BE2C (cell line): ENCODE results near the gene MYRFL.
A peak's percentile ranks its signal among the peaks of the same experiment; 100 is the strongest.

Source experiments
- DNase-seq: peaks from one replicate; pipeline ENCODE4 v3.0.0-alpha.2; 2020
- H3K27me3 ChIP-seq: fragments of 250-450 bp; sonication (Bioruptor Pico); 2 replicates; pipeline ENCODE4 v1.5.1; 2020; ENCODE audit warnings: mild to moderate bottlenecking
- H3K36me3 ChIP-seq: fragments of 250-450 bp; sonication (Bioruptor Pico); 2 replicates; pipeline ENCODE4 v1.5.1; 2020; ENCODE audit warnings: mild to moderate bottlenecking
- H3K4me1 ChIP-seq: fragments of 250-450 bp; sonication (Bioruptor Pico); 2 replicates; pipeline ENCODE4 v1.5.1; 2020
- H3K4me3 ChIP-seq: 2 replicates; pipeline ENCODE4 v1.5.1; 2011; ENCODE audit warnings: low read depth, low read length
- H3K9me3 ChIP-seq: fragments of 250-450 bp; sonication (Bioruptor Pico); 2 replicates; pipeline ENCODE4 v1.5.1; 2020
- TF ChIP-seq, protein P1 (sequence below): IDR thresholded peaks from 2 replicates; pipeline ENCODE4 v1.5.1; 2012; ENCODE audit warnings: mild to moderate bottlenecking, low read depth, low read length

Gene MYRFL

DNA sequence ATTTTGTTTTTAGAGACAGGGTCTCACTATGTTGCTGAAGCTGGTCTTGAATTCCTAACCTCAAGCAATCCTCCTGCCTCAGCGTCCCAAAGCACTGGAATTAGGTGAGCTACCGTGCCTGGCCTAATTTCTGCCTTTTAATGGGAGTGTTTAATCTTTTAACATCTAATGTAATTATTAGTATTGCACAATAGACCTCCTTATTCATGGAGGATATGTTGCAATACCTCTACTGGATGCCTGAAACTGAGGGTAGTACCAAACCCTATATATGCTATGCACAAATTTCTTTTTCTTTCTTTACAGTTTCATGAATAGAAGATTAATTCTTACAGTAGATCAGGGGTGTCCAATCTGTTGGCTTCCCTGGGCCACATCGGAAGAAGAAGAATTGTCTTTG, 47.8 kb downstream of the MYRFL start:
- no peak overlapping the region for H3K4me3 ChIP-seq
- DNase-seq: no peak
- H3K4me1 ChIP-seq: no peaks in the 10 kb centered on the region
- H3K27me3 ChIP-seq: no peaks in the 10 kb centered on the region; the same call in 1 of the 2 replicates
- H3K9me3 ChIP-seq: no peaks in the 10 kb centered on the region
- TF ChIP-seq, protein P1, sequence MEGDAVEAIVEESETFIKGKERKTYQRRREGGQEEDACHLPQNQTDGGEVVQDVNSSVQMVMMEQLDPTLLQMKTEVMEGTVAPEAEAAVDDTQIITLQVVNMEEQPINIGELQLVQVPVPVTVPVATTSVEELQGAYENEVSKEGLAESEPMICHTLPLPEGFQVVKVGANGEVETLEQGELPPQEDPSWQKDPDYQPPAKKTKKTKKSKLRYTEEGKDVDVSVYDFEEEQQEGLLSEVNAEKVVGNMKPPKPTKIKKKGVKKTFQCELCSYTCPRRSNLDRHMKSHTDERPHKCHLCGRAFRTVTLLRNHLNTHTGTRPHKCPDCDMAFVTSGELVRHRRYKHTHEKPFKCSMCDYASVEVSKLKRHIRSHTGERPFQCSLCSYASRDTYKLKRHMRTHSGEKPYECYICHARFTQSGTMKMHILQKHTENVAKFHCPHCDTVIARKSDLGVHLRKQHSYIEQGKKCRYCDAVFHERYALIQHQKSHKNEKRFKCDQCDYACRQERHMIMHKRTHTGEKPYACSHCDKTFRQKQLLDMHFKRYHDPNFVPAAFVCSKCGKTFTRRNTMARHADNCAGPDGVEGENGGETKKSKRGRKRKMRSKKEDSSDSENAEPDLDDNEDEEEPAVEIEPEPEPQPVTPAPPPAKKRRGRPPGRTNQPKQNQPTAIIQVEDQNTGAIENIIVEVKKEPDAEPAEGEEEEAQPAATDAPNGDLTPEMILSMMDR: no peak
- H3K36me3 ChIP-seq: no peaks in the 10 kb centered on the region

DNA sequence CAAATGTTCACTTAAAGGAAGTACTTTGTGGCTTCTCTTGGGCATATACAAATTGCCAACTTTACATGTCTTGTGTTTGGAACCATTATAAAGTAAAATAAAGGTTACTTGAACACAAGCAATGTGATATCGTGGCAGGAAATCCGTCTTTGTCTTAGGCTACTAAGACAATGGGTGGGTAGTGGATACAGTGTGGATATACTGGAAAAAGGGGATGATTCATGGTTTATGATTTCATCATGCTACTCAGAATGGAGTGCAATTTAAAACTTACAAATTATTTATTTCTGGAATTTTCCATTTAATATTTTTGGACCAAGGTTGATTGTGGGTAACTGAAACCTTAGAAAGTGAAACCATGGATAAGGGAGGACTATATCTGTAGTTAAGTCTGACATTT, 48.4 kb downstream of the MYRFL start:
- TF ChIP-seq, protein P1: no peak
- Histone ChIP-seq H3K27me3 (no peaks in the 10 kb centered on the region; the same call in 1 of the 2 replicates), H3K4me1 (no peaks in the 10 kb centered on the region), H3K36me3 (no peaks in the 10 kb centered on the region), H3K4me3 (no peak overlapping the region), H3K9me3 (no peaks in the 10 kb centered on the region)
- DNase-seq: no peak

DNA sequence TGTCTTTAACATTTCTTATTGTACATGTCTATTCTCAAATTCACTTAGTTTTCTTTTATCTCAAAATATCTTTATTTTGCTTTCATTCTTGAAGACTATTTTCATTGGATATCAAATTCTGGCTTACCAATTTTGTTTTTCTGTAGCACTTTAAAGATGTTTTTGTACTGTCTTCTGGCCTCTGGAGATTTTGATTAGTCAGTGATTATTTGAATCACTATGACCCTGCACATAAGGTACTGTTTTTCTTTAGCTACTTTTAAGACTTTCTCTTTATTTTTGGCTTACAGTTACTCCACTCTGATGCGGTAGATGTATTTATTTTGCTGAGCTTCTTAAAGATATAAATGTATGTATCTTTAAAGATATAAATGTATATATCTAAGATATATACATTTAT, 49.6 kb downstream of the MYRFL start:
- no peaks in the 10 kb centered on the region for H3K9me3 ChIP-seq
- H3K36me3 ChIP-seq: no peaks in the 10 kb centered on the region
- H3K4me1 ChIP-seq: no peaks in the 10 kb centered on the region
- H3K4me3 ChIP-seq: no peak overlapping the region
- TF ChIP-seq, protein P1: no peak
- H3K27me3 ChIP-seq: no peaks in the 10 kb centered on the region; the same call in 1 of the 2 replicates
- no peak for DNase-seq

DNA sequence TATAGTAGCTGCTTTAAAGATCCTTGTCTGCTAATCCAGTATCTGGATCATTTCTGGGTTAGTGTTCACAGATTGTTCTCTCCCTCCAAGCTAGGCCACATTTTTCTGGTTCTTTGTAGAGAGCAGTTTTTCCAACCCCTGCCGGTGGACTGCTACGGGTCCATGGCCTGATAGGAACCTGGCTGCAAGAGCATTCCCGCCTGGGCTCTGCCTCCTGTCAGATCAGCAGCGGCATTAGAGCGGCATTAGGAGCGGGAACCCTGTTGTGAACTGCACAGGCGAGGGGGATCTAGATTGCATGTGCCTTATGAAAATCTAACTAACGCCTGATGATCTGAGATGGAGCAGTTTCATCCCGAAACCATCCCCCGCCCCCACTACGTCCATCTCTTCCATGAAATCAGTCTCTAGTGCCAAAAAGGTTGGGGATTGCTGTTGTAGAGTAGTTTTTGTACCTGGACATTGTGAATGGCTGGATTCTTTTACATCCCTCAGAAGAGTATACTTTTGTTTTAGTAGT, 50.4 kb downstream of the MYRFL start:
- no peak for DNase-seq
- no peaks in the 10 kb centered on the region for H3K9me3 ChIP-seq
- TF ChIP-seq, protein P1: no peak

DNA sequence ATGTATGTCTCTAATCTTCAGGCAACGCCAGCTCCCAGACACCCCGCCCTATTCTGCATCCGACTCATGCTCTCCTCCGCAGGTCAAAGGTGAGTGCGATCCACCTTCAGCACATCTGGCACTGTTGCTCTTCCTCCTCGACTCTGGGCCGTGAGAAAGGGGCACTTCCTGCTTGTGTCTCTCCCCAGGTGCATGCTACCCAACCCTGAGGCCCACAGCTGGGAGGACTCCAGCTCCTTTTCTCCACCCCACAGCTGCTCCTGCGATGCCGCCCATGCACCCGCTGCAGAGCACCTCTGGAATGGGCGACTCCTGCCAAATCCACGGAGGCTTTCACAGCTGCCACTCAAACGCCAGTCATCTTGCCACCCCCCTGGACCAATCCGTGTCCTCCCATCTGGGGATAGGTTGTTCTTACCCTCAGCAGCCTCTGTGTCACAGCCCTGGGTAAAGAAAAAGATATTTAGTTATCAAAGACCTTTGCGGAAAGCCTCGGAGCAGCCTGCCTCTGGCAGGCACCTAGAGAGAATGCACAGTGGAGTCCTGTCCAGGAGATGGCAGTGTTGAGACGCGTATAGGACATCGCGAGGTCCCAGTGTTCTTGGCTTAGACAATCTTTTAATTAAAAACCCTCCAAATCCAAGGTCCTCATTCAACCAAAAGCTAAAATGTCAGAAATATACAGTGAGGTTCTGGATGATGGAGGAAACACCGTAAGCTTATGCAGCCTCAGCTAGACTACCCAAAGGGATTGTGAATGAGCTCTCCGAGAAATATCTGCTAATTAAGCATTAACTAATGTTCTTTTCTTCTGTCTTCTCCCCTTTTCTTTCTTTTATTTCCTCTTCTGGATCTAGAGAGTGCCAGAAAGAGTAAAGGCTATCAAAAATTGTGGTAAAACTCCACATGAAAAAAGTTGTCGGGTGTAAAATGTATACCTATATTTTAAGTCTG, 54.3 kb downstream of the MYRFL start:
- peak overlapping the region; percentile 39 for H3K4me3 ChIP-seq
- no peaks in the 10 kb centered on the region for H3K9me3 ChIP-seq
- H3K27me3 ChIP-seq: no peaks in the 10 kb centered on the region
- H3K36me3 ChIP-seq: no peaks in the 10 kb centered on the region
- TF ChIP-seq, protein P1: peak; percentile 93
- DNase-seq: peak; percentile 73
- peaks cover 1% of the 10 kb centered on the region; the same call in 1 of the 2 replicates for H3K4me1 ChIP-seq

More for the DNA sequence above, 50.4 kb downstream of the MYRFL start:
- Histone ChIP-seq H3K27me3 (no peaks in the 10 kb centered on the region; the same call in 1 of the 2 replicates), H3K36me3 (no peaks in the 10 kb centered on the region), H3K4me1 (no peaks in the 10 kb centered on the region), H3K4me3 (no peak overlapping the region)

DNA sequence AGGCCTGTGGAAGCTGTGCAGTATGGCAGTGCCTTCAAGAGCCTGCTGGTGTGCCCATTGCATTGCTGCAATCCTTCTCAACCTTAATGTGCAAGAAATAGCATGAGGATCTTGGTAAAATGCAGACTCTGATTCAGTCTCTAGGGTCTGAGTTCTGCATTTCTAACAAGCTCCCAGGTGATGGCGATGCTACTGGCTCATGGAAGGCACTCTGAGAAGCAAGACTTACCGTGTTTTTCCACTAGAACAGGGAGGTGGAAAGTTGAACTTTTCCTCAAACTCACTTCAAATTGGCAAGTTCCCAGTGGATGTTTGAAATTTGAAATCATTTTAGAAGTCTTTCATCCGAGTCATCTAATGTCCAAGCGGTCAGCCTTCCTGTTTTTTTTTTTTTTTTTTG, 55.5 kb downstream of the MYRFL start:
- Histone ChIP-seq H3K36me3 (no peaks in the 10 kb centered on the region), H3K4me1 (peaks cover 4% of the 10 kb centered on the region; the same call in 1 of the 2 replicates), H3K4me3 (no peak overlapping the region), H3K27me3 (no peaks in the 10 kb centered on the region), H3K9me3 (no peaks in the 10 kb centered on the region)
- TF ChIP-seq, protein P1: peak; percentile 31; the same call in 1 of the 2 replicates
- no peak for DNase-seq
